Astrocyte (in vitro differentiated cells and primary cell): ENCODE data around the gene HDAC3. TPM values are rescaled to one million over a fixed set of nuclear protein-coding genes. Genes with fewer than 3 reads are reported as not detected.
A peak's percentile ranks its signal among the peaks of the same experiment; 100 is the strongest.

ENCODE experiments used
- DNase-seq: peaks from one replicate; pipeline ENCODE4 v3.0.0-alpha.2; 2010; ENCODE audit warnings: low read depth
- FAIRE-seq: peaks from 2 replicates; lab custom pipeline; 2011; peaks lifted over from hg19 to GRCh38; lab: Jason Lieb, UNC
- H2AFZ ChIP-seq: 2 replicates; pipeline ENCODE4 v1.6.0; 2012; ENCODE audit warnings: low read depth, low read length, inconsistent platforms
- H3K27ac ChIP-seq: 2 replicates; pipeline ENCODE4 v1.5.1; 2011; ENCODE audit warnings: low read depth, low read length, inconsistent platforms
- H3K27me3 ChIP-seq: 2 replicates; pipeline ENCODE4 v1.6.0; 2011; ENCODE audit warnings: low read length, inconsistent platforms; ENCODE audit not compliant: insufficient read depth
- H3K36me3 ChIP-seq: 2 replicates; pipeline ENCODE4 v1.5.1; 2011; ENCODE audit warnings: low read length, inconsistent platforms; ENCODE audit not compliant: insufficient read depth
- H3K4me1 ChIP-seq: 2 replicates; pipeline ENCODE4 v1.5.1; 2011; ENCODE audit warnings: low read length, inconsistent platforms; ENCODE audit not compliant: insufficient read depth
- H3K4me2 ChIP-seq: 2 replicates; pipeline ENCODE4 v1.6.0; 2012; ENCODE audit warnings: low read length, inconsistent platforms
- H3K4me3 ChIP-seq: 2 replicates; pipeline ENCODE4 v1.5.1; 2011; ENCODE audit warnings: low read depth, mild to moderate bottlenecking, low read length, inconsistent platforms; ENCODE audit not compliant: insufficient read depth
- H3K79me2 ChIP-seq: 2 replicates; pipeline ENCODE4 v1.6.0; 2012; ENCODE audit warnings: mild to moderate bottlenecking, low read length, inconsistent platforms; ENCODE audit not compliant: insufficient read depth
- H3K9ac ChIP-seq: 2 replicates; pipeline ENCODE4 v1.6.0; 2012; ENCODE audit warnings: mild to moderate bottlenecking, low read length, inconsistent platforms
- H3K9me3 ChIP-seq: 2 replicates; pipeline ENCODE4 v1.5.1; 2012; ENCODE audit warnings: low read depth, mild to moderate bottlenecking, low read length, inconsistent platforms; ENCODE audit not compliant: insufficient read depth
- H4K20me1 ChIP-seq: 2 replicates; pipeline ENCODE4 v1.6.0; 2012; ENCODE audit warnings: low read length, inconsistent platforms; ENCODE audit not compliant: insufficient read depth
- H3K27ac Mint-ChIP-seq: one replicate; pipeline ENCODE4 v1.8.0; 2021; ENCODE audit warnings: mild to moderate bottlenecking, mixed read lengths; ENCODE audit not compliant: unreplicated experiment
- H3K27me3 Mint-ChIP-seq: one replicate; pipeline ENCODE4 v1.8.0; 2021; ENCODE audit warnings: low read depth, mixed read lengths; ENCODE audit not compliant: unreplicated experiment
- H3K36me3 Mint-ChIP-seq: one replicate; pipeline ENCODE4 v1.8.0; 2021; ENCODE audit warnings: low read depth, mixed read lengths; ENCODE audit not compliant: unreplicated experiment
- H3K4me1 Mint-ChIP-seq: one replicate; pipeline ENCODE4 v1.8.0; 2021; ENCODE audit warnings: low read depth, mixed read lengths; ENCODE audit not compliant: unreplicated experiment
- H3K4me3 Mint-ChIP-seq: one replicate; pipeline ENCODE4 v1.8.0; 2021; ENCODE audit warnings: mild to moderate bottlenecking, moderate library complexity, mixed read lengths; ENCODE audit not compliant: unreplicated experiment
- H3K9me3 Mint-ChIP-seq: one replicate; pipeline ENCODE4 v1.8.0; 2021; ENCODE audit warnings: mild to moderate bottlenecking, mixed read lengths; ENCODE audit not compliant: unreplicated experiment
- CTCF ChIP-seq: IDR thresholded peaks from 2 replicates; pipeline ENCODE4 v1.5.1; 2011; ENCODE audit warnings: low read depth, mild to moderate bottlenecking, inconsistent platforms, low read length, moderate library complexity; ENCODE audit not compliant: insufficient read depth
- EZH2 ChIP-seq: IDR thresholded peaks from 2 replicates; pipeline ENCODE4 v1.6.1; 2012; ENCODE audit warnings: mild to moderate bottlenecking, low read length, inconsistent platforms; ENCODE audit not compliant: insufficient read depth
- total RNA-seq: library from RNA; stranded (reverse); gene quantifications from 2 replicates; pipeline ENCODE4 v1.2.1, GENCODE V29; 2021

HDAC3 gene
- total RNA-seq, 1 donor from 2014 or later, result 63.8 TPM

GRCh38 chr5:141605523-141606277 lies 30.9 kb downstream of the HDAC3 start:
- Histone ChIP-seq H3K79me2 (peaks cover 89% of the 10 kb centered on the region), H3K9ac (no peak overlapping the region), H3K9me3 (no peaks in the 10 kb centered on the region), H3K27me3 (no peaks in the 10 kb centered on the region), H3K36me3 (no peaks in the 10 kb centered on the region), H2AFZ (no peak overlapping the region), H3K27ac (no peak overlapping the region), H3K4me1 (peaks cover 10% of the 10 kb centered on the region), H3K4me3 (no peak overlapping the region), H4K20me1 (peaks cover 28% of the 10 kb centered on the region), H3K4me2 (no peak overlapping the region)
- DNase-seq (no peak), FAIRE-seq (no peak)
- Mint-ChIP-seq H3K4me1 (peaks cover 9% of the 10 kb centered on the region), H3K9me3 (no peaks in the 10 kb centered on the region), H3K27ac (peak overlapping the region; percentile 58), H3K4me3 (no peak overlapping the region), H3K36me3 (peaks cover 2% of the 10 kb centered on the region), H3K27me3 (no peaks in the 10 kb centered on the region)
- no peak for TF ChIP-seq EZH2
- no peak for TF ChIP-seq CTCF

GRCh38 chr5:141603923-141604717 lies 32.5 kb downstream of the HDAC3 start:
- Mint-ChIP-seq H3K27me3 (no peaks in the 10 kb centered on the region), H3K27ac (peak overlapping the region; percentile 77), H3K4me1 (peaks cover 9% of the 10 kb centered on the region), H3K36me3 (no peaks in the 10 kb centered on the region), H3K4me3 (no peak overlapping the region), H3K9me3 (no peaks in the 10 kb centered on the region)
- no peak overlapping the region for H3K4me3 ChIP-seq
- DNase-seq (peak; percentile 87), FAIRE-seq (no peak)
- H3K9ac ChIP-seq, result no peak overlapping the region
- no peak for TF ChIP-seq EZH2
- no peak for TF ChIP-seq CTCF
- H3K27me3 ChIP-seq, result no peaks in the 10 kb centered on the region
- H3K4me2 ChIP-seq, result peak overlapping the region; percentile 34
- H3K79me2 ChIP-seq, result peaks cover 90% of the 10 kb centered on the region
- peak overlapping the region; percentile 49 for H3K27ac ChIP-seq
- no peak overlapping the region for H2AFZ ChIP-seq
- H3K9me3 ChIP-seq, result no peaks in the 10 kb centered on the region
- H3K4me1 ChIP-seq, result peaks cover 10% of the 10 kb centered on the region
- no peaks in the 10 kb centered on the region for H3K36me3 ChIP-seq
- peaks cover 37% of the 10 kb centered on the region for H4K20me1 ChIP-seq
